PC-3 (cell line): ENCODE results near the gene PHLDA3. TPM values are rescaled to one million over a fixed set of nuclear protein-coding genes. Genes with fewer than 3 reads are reported as not detected.

Source experiments
- ATAC-seq: fragments of 200-7000 bp; cut with Tn5 transposase; 2 replicates; pipeline ENCODE4 v1.9.1; 2020; ENCODE audit warnings: mild to moderate bottlenecking, moderate library complexity
- BruUV-seq: library from RNA; stranded (reverse); fragments of 400-500 nt; replicated peaks from 2 replicates; lab custom pipeline; 2021; lab: Mats Ljungman, UMichigan
- CTCF ChIA-PET: fragments of 300-600 bp; sonication (Branson Sonifier 250); formaldehyde crosslinking; loops from one replicate; lab custom pipeline; 2022; ENCODE audit warnings: antibody characterized with exemption; lab: Charles Lee
- POLR2A ChIA-PET: fragments of 300-600 bp; sonication (Branson Sonifier 250); formaldehyde crosslinking; loops from one replicate; lab custom pipeline; 2022; ENCODE audit warnings: antibody characterized with exemption; ENCODE audit not compliant: unreplicated experiment; lab: Charles Lee
- DNase-seq: peaks from one replicate; pipeline ENCODE4 v3.0.0-alpha.2; 2015
- H2AFZ ChIP-seq: fragments of 300-600 bp; sonication (generic); 2 replicates; pipeline ENCODE4 v1.6.0; 2016; ENCODE audit warnings: antibody characterized with exemption, low read length
- H3F3A ChIP-seq: fragments of 300-600 bp; sonication (generic); one replicate; pipeline ENCODE4 v1.6.0; 2017; ENCODE audit warnings: antibody characterized with exemption, low read length, control low read depth, mild to moderate bottlenecking; ENCODE audit not compliant: unreplicated experiment
- H3K27ac ChIP-seq: fragments of 300-600 bp; sonication (generic); 2 replicates; pipeline ENCODE4 v1.5.1; 2016; ENCODE audit warnings: mild to moderate bottlenecking, low read length
- H3K27me3 ChIP-seq: fragments of 300-600 bp; sonication (generic); 2 replicates; pipeline ENCODE4 v1.6.1; 2016; ENCODE audit warnings: low read length, mixed read lengths
- H3K36me3 ChIP-seq: fragments of 300-600 bp; sonication (generic); 2 replicates; pipeline ENCODE4 v1.6.1; 2016; ENCODE audit warnings: low read depth, mixed run types, low read length, mixed read lengths
- H3K4me1 ChIP-seq: fragments of 300-600 bp; sonication (generic); 2 replicates; pipeline ENCODE4 v1.5.1; 2016; ENCODE audit warnings: low read length; ENCODE audit not compliant: insufficient read depth
- H3K4me2 ChIP-seq: fragments of 300-600 bp; sonication (generic); 2 replicates; pipeline ENCODE4 v1.6.0; 2016; ENCODE audit warnings: low read length
- H3K4me3 ChIP-seq: fragments of 300-600 bp; sonication (generic); 2 replicates; pipeline ENCODE4 v1.5.1; 2016; ENCODE audit warnings: mild to moderate bottlenecking, low read length, mixed read lengths
- H3K79me2 ChIP-seq: fragments of 300-600 bp; sonication (generic); 2 replicates; pipeline ENCODE4 v1.6.1; 2017; ENCODE audit warnings: low read length, mixed read lengths
- H3K9ac ChIP-seq: fragments of 300-600 bp; sonication (generic); 2 replicates; pipeline ENCODE4 v1.6.0; 2016; ENCODE audit warnings: mild to moderate bottlenecking, low read length
- H3K9me2 ChIP-seq: fragments of 300-600 bp; sonication (generic); replicated peaks from 2 replicates; pipeline ENCODE4 v1.6.1; 2016; ENCODE audit warnings: mixed run types, low read length, mixed read lengths
- H3K9me3 ChIP-seq: fragments of 300-600 bp; sonication (generic); 2 replicates; pipeline ENCODE4 v1.6.1; 2016; ENCODE audit warnings: low read length, mixed read lengths
- H4K20me1 ChIP-seq: fragments of 300-600 bp; sonication (generic); 2 replicates; pipeline ENCODE4 v1.6.1; 2016; ENCODE audit warnings: low read length, mixed read lengths
- CTCF ChIP-seq: fragments of 300-600 bp; sonication (generic); conservative IDR thresholded peaks from 2 replicates; pipeline ENCODE4 v1.5.1; 2017; ENCODE audit warnings: antibody characterized with exemption, low read depth, mild to moderate bottlenecking, low read length
- EZH2 ChIP-seq: fragments of 300-600 bp; sonication (generic); IDR thresholded peaks from one replicate; pipeline ENCODE4 v1.6.1; 2017; ENCODE audit warnings: antibody characterized with exemption, mild to moderate bottlenecking, low read length; ENCODE audit not compliant: unreplicated experiment
- EZH2phosphoT487 ChIP-seq: fragments of 300-600 bp; sonication (generic); IDR thresholded peaks from 2 replicates; pipeline ENCODE4 v1.6.1; 2018; ENCODE audit warnings: mild to moderate bottlenecking, antibody characterized with exemption, low read length, borderline replicate concordance
- intact Hi-C: fragments of 100-400 bp; cut with micrococcal nuclease; formaldehyde crosslinking; loops from 2 replicates; pipeline ENCODE4 v1.9.0; 2023
- total RNA-seq: library from RNA; depleted of rRNA; stranded (reverse); fragments of >200 nt; gene quantifications from 2 replicates; pipeline ENCODE4 v1.2.3, GENCODE V29; 2014

The PHLDA3 gene
- total RNA-seq, 1 experiment from 2014 or later: 216 TPM

GRCh38 chr1:201490708-201491131 is 21.7 kb upstream of the PHLDA3 start:
- Histone ChIP-seq H2AFZ (no peak overlapping the region), H3K27me3 (no peaks in the 10 kb centered on the region), H3F3A (peaks cover 4% of the 10 kb centered on the region), H3K27ac (0 out of 2 replicates have a peak overlapping the region, but pooled peaks have one; percentile 1), H4K20me1 (no peaks in the 10 kb centered on the region), H3K4me2 (no peak overlapping the region), H3K9me3 (no peaks in the 10 kb centered on the region), H3K4me1 (peaks cover 27% of the 10 kb centered on the region), H3K9me2 (no peaks in the 10 kb centered on the region), H3K36me3 (peaks cover 51% of the 10 kb centered on the region), H3K9ac (no peak overlapping the region), H3K4me3 (no peak overlapping the region), H3K79me2 (no peaks in the 10 kb centered on the region)
- no peak for ATAC-seq
- BruUV-seq: no TSS peak
- TF ChIP-seq CTCF (no peak), EZH2phosphoT487 (no peak), EZH2 (no peak)
- no peak for DNase-seq
- intact Hi-C loops: no loop called here
- CTCF ChIA-PET: interaction anchor here (0.9 kb wide), 1 partner anchor 9 kb away, joined by 3 read pairs; no protein-coding TSS in a partner anchor
- POLR2A ChIA-PET: no interaction called here

- Histone ChIP-seq H2AFZ (no peak overlapping the region), H3K27ac (peak overlapping the region; percentile 79), H3K79me2 (no peaks in the 10 kb centered on the region), H3K9ac (peak overlapping the region; percentile 31; the same call in 1 of the 2 replicates), H3K4me2 (peak overlapping the region; percentile 54), H3K9me3 (no peaks in the 10 kb centered on the region), H3K27me3 (no peaks in the 10 kb centered on the region), H3K4me1 (peaks cover 27% of the 10 kb centered on the region), H3F3A (peaks cover 4% of the 10 kb centered on the region), H3K36me3 (peaks cover 51% of the 10 kb centered on the region), H4K20me1 (no peaks in the 10 kb centered on the region), H3K4me3 (peak overlapping the region; percentile 34; the same call in 1 of the 2 replicates), H3K9me2 (no peaks in the 10 kb centered on the region)
- intact Hi-C loops: loop anchor here (2.0 kb wide), 1 partner anchor 17 kb away; the partner anchor contains the start of gene CSRP1
- TF ChIP-seq CTCF (no peak), EZH2 (no peak), EZH2phosphoT487 (no peak)
- TSS peak; percentile 99 for BruUV-seq
- CTCF ChIA-PET: interaction anchor here (0.5 to 1.4 kb wide), 3 partner anchors 9 to 634 kb away, joined by 3 to 4 read pairs (median 3); no protein-coding TSS in a partner anchor
- DNase-seq: no peak
- POLR2A ChIA-PET: no interaction called here
- peak; percentile 42 for ATAC-seq
These were observed 20.8 kb upstream of the PHLDA3 start for GRCh38 chr1:201489643-201490261.
